GM12874 (cell line): ENCODE data around the gene TENT4A.

Source experiments
- CTCF ChIP-seq: IDR thresholded peaks from 2 replicates; pipeline ENCODE4 v1.5.1; 2011; ENCODE audit warnings: low read depth, mild to moderate bottlenecking, control low read depth, low read length, moderate library complexity; ENCODE audit not compliant: insufficient read depth

TENT4A gene

GRCh38 chr5:6675784-6676491 lies 37.3 kb upstream of the TENT4A start:
- TF ChIP-seq CTCF: 0 out of 2 replicates have a peak, but pooled peaks have one; percentile 14

- no peak for TF ChIP-seq CTCF
These were observed 36.5 kb upstream of the TENT4A start for GRCh38 chr5:6676702-6677101.

- no peak for TF ChIP-seq CTCF
These were observed 34.8 kb upstream of the TENT4A start for GRCh38 chr5:6678385-6678784.

GRCh38 chr5:6680922-6681321 lies 32.3 kb upstream of the TENT4A start:
- TF ChIP-seq CTCF: no peak

GRCh38 chr5:6681682-6682081 lies 31.6 kb upstream of the TENT4A start:
- TF ChIP-seq CTCF: no peak

- no peak for TF ChIP-seq CTCF
These were observed 31.0 kb upstream of the TENT4A start for GRCh38 chr5:6682239-6682638.

- TF ChIP-seq CTCF: no peak
These were observed 30.0 kb upstream of the TENT4A start for GRCh38 chr5:6683241-6683640.
